Measurements from ENCODE around the gene ECSIT.
"Not testable (repeated sequence)": the region's sequence is repeated elsewhere in the genome, so short reads cannot be mapped to it uniquely, and the experiment has no call there.

The ECSIT gene

DNA sequence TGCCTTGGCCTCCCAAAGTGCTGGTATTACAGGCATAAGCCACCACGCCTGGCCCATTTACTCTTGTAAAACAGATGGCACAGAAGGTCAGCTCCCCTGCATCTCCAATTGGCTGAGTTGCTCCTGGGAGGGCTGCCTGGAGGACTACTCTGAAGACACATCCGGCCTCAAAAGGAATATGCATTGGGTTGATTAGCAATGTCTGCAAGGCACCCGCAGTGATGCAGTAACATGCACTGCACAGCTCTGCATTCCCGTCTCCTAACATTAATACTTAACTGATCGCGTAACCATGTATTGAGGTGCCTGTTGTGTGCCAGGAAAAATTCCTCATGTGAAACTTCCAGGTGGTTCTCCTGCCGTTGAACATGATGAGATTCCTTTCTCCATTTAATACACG lies 53.1 kb downstream of the ECSIT start:
- no peak for DNase-seq (ENCODE audit: low read depth)

DNA sequence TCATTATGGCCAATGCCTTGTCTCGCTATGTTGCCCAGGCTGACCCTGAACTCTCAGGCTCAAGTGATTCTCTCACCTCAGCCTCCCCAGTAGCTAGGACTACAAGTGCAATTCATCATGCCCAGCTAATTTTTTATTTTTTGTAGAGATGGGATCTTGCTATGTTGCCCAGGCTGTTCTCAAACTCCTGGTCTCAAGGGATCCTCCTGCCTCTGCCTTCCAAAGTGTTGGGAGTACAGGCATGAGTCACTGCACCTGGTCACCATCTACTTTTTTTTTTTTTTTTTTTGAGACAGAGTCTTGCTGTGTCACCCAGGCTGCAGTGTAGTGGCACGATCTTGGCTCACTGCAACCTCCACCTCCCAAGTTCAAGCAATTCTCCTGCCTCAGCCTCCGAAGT lies 53.6 kb downstream of the ECSIT start:
- DNase-seq (ENCODE audit: low read depth): not testable (repeated sequence)

- DNase-seq (ENCODE audit: low read depth): no peak
Observed at GRCh38 chr19:11473725-11474124, 55.2 kb downstream of the ECSIT start.

GRCh38 chr19:11468266-11468845 lies 60.6 kb downstream of the ECSIT start:
- DNase-seq (ENCODE audit: low read depth): not testable (repeated sequence)

DNA sequence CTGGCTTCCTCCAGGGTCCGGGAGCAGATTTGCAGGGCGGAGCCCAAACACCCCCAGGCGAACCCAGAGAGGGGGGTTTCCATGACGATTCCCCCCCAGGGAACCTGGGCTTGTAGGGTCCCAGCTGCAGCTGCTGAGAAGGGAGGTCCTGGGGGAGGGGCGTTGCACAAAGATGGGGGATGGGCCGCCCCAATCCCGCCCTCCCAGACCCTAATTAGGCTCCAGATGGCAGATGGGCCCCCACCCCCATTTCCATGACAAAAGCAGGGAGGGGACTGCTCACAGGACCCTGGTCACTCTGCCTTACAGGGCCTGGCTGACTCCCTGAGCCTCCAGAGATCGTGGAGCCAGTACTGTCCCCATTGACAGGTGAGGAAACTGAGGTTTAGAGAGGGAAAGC lies 63.3 kb downstream of the ECSIT start:
- DNase-seq (ENCODE audit: low read depth): no peak

DNA sequence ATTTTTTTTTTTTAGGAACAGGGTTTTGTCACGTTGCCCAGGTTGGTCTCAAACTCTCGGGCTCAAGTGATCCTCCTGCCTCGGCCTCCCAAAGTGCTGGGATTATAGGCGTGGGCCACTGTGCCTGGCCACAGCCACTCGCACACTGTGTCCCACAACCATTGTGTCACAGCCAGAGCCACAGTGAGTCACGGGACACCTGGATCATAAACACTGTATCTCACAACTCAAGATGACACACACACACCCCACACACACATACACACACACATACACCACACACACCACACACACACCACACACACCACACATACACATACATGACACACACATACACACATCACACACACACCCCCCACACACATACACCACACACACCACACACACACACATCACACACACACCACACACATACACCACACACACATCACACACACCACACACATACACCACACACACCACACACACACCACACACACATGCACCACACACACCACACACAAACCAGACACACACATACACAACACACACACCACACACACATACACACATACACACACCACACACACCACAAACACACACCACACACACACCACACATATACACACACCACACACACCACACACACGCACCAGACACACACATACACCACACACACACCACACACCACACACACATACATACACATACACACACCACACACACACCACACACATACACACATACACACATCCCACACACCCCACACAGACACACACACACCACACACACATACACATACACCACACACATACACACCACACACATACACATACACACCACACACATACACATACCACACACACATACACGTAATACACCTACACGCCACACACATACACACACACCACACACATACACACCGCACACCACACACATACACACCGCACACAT lies 64.3 kb downstream of the ECSIT start:
- no peak for DNase-seq (ENCODE audit: low read depth)

DNA sequence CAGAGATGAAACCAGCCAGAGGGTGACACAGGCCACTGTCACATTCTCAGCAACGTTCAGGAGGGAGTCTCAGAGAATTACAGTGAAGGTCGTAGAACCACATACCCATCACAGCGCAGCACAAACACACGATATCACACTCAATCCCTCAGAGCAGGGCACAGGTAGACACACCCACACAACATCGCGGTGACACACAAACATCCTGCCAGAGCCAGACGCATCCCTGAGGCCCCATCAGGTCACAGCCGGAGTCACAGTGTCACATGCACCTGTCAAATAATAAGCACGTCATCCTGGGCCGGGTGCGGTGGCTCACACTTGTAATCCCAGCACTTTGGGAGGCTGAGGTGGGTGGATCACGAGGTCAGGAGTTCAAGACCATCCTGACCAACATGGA lies 65.5 kb downstream of the ECSIT start:
- DNase-seq (ENCODE audit: low read depth): no peak

- DNase-seq (ENCODE audit: low read depth): no peak
Observed at GRCh38 chr19:11461453-11461852, 67.5 kb downstream of the ECSIT start.

DNA sequence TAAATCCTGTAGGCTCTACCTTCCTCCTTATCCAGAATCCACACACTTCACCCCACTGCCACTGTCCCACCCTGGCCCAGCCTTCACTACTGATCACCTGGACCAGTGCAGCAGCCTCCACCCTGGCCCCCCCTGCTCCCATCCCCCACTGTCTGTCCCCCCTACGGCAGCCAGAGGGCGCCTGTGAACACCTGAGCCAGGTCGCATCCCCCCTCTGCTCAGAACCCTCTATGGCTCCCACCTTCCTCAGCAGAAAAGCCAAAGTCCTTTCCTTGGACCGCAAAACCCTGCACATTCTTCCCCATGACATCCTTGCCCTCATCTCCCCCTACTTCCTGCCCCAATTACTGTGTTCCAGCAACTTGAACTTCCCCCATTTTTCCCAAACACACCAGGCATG lies 68.7 kb downstream of the ECSIT start:
- DNase-seq (ENCODE audit: low read depth): no peak

DNA sequence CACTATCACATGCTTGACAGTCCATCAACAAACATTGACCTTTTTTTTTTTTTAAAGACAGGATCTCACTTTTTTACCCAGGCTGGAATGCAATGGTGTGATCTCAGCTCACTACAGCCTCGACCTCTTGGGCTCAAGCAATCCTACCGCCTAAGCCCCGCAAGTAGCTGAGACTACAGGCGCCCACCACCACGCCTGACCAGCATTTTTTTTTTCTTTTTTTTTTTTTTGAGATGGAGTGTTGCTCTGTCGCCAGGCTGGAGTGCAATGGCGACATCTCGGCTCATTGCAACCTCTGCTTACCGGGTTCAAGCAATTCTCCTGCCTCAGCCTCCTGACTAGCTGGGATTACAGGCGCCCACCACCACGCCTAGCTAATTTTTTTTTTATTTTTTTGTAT lies 70.0 kb downstream of the ECSIT start:
- DNase-seq (ENCODE audit: low read depth): not testable (repeated sequence)

DNA sequence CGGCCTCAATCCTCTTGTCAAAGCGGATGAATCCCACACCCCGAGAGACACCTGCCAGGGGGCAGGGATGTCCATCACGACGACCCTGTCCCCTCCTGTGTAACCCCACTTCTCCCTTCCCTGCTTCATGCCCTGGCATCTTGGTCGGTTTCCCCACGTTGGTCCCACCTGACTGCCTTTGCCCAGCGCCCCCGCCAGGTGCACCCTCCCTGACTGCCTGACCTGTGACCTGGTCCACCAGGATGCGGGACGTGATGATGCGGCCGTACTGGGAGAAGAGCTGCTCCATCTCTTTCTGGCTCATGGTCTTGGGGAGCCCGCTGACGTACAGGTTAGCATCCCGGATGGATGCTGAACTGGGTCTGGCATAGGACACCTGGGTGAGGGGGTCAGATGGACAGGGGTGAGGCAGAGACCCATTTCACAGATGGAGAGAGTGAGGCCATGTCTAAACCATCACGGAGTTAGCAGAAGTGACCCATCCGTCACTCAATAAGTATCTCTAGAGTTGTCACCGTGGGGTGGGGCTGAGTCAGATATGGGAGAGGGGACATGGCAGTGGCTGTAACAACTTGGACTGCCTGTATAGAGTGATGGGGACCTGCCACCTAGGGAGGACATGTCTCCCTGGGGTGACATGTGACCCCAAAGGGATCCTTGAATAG lies 70.6 kb downstream of the ECSIT start:
- DNase-seq (ENCODE audit: low read depth): no peak

GRCh38 chr19:11457831-11458230 lies 71.1 kb downstream of the ECSIT start:
- DNase-seq (ENCODE audit: low read depth): no peak

DNA sequence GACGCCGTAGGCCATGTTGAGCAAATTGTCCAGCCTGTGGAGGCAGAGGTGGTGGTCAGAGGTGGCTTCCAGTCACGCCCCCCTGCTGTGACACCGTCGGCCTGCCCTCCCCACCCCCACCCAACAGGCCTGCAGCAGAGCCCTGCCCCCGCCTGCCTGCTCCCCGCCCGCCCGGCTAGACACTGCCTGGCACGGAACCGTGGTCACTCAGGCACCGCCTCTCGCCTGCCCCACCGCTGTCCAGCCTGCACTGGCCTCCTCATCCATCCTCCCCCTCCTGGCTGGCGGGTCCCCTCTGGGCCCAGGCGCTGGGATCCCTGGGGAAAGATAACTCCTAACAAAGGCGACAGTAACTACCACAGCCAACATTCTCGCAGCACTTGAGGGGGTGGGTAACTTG lies 71.8 kb downstream of the ECSIT start:
- DNase-seq (ENCODE audit: low read depth): no peak

DNA sequence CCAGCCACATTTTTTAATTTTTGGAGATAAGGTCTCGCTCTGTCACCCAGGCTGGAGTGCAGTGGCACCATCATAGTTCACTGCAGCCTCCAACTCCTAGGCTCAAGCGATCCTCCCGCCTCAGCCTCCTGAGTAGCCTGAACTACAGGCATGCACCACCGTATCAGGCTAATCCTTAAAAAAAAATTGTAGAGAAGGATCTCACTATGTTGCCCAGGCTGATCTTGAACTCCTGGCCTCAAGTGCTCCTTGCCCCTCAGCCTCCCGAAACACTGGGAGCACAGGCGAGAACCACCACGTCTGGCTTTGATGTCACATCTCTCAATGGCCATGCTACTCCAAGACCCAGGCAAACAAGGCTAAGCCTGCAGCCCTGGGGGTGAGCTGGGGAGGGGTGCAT lies 72.3 kb downstream of the ECSIT start:
- DNase-seq (ENCODE audit: low read depth): no peak
